GM19328 (cell line): Measurements from ENCODE around the gene LRIG3.

Source experiments
- ATAC-seq: cut with Tn5 transposase; IDR thresholded peaks from one replicate; pipeline ENCODE4 v1.9.1; 2021; ENCODE audit warnings: mild to moderate bottlenecking, moderate library complexity; ENCODE audit not compliant: unreplicated experiment

The LRIG3 gene

DNA sequence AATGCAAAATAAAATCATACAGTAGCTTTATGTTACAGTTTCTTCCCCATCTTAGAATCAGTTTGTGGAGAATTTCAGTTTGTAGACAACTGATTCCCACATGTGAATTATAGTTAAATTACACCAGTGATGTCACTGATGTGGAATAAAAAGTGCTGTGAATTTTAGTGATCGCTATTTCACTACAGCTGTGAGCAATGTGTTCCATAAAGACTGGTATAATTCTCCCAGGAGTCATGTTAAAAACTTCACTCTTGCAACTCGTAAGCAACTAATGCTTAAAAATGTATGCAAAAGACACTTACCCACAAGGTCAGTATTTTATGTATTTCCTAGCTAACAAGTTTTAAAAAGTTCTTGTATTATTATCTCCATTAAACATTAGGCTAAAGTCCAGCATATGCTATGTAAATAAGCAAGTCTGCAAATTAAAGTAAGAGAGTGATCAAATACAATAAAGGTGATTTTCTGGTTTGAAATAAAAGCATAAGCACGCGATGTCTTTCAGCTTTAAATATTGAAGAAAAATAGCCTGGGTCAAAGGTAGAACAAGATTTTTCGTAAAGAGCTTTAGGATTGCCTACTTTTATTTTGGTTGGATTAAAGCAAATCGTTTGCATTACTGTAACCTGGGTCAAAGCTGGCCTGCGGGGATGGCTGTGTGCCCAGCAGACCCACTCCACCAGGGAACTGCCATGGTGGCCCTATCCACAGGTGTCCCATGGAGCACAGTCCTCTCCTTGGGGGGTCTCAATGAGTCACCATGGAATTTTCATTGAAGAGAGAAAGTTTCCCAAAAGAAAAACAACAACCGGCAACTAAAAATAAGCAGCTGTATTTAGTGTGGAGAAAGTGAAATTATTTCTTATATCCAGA lies 12.7 kb upstream of the LRIG3 start:
- ATAC-seq, result no peak

GRCh38 chr12:58931518-58931917 lies 11.2 kb upstream of the LRIG3 start:
- no peak for ATAC-seq

- ATAC-seq, result no peak
Measured at GRCh38 chr12:58930770-58931324, 10.5 kb upstream of the LRIG3 start.

GRCh38 chr12:58927120-58927519 lies 6.8 kb upstream of the LRIG3 start:
- no peak for ATAC-seq

DNA sequence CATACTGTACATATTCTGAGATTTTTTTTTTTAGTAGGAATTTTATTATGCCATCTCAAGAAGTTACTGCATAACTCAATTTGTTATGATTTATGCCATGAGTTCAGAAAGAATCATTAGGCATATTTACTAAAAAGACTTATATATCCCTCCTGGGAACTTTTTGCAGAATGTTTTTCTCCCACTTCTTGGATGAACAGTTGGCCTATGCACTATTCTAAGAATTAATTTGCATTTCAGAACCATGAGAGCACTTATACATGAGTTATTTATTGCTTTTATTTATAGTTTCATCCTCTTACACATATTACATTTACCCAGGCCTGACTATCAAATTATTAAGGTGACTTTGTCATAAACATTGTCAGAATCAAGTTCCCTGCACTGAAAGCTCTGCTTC lies 6.3 kb upstream of the LRIG3 start:
- no peak for ATAC-seq

GRCh38 chr12:58925751-58926150 lies 5.4 kb upstream of the LRIG3 start:
- no peak for ATAC-seq

DNA sequence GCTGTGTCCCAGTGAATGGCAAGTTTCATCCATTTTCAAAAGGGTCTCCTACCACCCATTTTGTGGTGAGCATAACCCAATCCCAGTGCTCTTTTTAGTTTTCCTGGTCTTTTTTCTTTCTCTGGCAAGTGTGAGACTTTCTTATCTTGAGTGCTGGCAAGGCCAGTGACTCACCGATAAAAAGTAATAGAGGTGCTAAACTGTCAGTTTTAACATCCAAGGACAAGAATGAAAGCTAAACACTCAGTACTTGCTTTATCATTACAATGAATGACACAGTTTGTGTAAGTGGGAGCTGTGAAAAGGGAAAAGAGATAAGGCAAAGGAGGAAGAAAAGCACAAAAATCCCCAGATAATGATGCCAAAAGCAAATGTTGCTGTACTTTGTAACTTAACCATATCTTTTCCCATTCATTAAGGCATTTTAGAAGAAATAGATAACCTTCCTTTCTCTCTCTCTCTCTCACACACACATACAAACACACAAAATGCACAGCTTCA lies 4.9 kb upstream of the LRIG3 start:
- no peak for ATAC-seq

DNA sequence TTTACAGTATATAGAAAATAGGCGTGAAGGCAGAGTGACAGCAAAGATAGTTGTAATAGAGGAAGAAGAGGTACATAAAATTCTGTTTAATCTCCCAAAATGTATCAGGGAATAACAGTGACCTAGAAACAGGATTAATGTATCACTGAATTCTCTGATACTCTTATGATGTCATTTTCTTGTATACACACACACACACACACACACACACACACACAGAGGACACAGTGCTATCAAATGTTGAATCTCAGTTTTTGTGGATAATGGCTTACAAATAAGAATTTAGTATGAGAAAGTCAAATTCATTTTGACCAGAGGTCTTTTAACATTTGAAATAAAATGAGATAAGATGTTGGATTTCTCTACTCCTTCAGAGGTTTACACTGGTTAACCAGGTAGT lies 4.3 kb upstream of the LRIG3 start:
- no peak for ATAC-seq

- ATAC-seq, result no peak
Measured at GRCh38 chr12:58923781-58924180, 3.5 kb upstream of the LRIG3 start.

DNA sequence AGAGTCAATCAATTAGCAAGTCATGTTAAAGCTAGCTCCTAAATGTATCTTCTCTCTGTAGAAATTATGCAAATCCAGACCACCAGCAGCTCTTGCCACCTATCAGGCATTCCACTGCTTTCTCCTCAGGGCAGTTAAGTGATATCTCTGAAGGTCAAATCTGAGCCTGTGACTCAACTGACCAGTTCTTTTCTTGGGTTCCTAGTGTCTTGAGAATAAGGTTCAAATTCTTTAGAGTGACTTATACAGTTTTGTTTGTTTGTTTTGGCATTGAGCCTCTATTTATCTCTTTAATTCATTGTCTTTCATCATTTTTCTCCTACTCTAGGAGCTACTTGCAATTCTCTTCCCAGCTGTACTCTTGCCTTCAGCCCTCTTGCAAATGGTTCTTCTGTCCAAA lies 2.5 kb upstream of the LRIG3 start:
- ATAC-seq, result no peak

- no peak for ATAC-seq
Measured at GRCh38 chr12:58920961-58921861, 907 bp upstream of the LRIG3 start.

DNA sequence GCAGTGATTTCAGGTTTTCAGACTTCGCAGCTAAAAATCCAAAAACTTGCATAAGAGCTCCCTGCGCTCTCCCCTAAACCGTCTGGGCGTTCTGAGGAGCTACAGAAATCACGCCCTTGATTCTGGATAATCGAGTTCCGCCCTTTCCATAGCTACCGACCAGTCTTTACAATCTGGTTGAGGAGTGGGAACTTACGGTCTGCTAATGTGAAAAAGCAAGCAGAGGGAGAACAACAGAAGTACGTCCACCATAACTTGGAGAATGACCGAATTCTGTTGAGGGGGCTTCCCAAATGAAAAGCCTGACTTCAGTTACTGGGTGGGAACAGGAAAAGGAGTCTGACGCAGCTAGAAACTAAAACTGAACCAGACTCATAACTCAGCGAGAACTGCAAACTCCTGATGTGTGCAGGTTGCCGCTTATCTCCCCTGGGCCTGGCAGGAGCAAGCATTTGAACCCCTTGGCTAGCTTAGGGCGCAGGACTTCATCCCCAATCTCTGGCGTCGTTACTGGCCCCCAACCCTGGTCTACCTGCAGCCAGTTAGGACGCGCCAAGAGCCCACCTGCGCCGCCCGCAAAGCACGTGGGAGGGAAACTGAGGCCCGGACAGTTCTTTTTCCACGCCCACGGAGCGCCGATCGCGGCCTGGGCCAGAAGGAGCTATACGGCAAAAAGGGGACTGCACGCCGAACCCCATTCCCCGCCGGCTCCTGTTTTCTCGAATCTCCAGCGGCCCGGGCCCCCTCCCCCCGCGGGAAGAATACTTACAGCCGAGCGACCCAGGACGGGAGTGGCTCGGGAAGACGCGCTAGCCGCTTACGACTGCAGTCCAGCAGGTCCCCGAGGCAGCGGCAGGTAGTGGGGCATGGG lies 838 bp downstream of the LRIG3 start:
- ATAC-seq, result no peak

GRCh38 chr12:58918469-58918844 lies 1.8 kb downstream of the LRIG3 start:
- ATAC-seq, result no peak

DNA sequence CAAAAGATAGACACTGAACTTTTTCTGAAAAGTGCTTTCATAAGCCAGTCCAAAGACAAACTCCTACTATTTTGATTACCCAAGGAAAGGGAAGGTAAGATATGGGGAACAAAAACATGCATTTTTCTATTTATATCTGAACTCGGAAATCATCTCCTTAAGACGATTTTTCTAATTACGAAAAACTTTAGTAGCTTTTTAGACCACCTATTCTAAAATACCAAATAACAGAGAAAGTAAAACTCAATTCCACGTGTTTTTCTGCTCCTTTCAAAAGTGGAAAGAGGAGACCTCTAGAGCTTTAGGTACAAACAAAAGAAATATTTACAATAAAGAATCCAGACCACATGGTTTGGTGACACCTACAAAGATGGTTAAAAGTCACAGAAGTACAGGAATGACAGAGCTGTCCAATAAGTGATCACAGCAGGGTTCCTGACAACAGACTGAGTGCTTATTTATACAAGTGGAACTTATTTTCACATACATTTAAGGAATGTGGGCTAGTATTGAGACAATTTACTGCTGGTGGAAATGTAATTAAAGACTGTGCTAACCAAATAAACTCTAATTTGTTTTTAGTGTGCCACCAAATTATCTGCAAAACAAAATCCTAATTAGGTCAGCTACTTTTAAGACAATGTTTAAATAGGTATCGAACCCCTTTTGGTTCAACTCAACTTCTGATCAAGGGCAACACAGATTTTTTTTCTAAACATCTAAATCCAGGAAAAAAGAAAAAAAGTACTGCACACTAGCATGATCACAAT lies 2.4 kb downstream of the LRIG3 start:
- ATAC-seq, result no peak

- no peak for ATAC-seq
Measured at GRCh38 chr12:58916921-58917511, 3.3 kb downstream of the LRIG3 start.

DNA sequence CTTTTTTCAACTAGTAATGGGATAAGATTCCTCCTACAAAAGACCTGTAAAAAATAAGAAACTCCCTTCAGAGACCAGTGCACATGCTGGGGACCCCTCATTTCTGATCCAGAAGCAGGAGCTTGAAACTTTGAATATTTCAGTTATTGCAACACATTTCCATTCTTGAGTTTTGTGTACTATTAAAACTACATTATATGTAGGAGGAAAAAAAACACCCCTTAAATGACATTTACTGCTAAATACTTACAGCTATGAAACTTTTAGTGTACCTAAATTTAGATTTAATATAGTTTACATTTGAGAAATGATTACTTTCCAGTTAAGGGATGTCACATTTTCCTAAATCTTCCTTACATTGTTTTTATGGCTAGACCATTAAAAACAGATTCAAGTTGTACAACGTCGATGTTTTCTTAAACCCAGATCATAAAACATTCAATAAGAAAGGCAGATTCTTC lies 4.1 kb downstream of the LRIG3 start:
- ATAC-seq, result no peak

GRCh38 chr12:58915634-58916033 lies 4.7 kb downstream of the LRIG3 start:
- ATAC-seq, result no peak

- no peak for ATAC-seq
Measured at GRCh38 chr12:58915037-58915436, 5.3 kb downstream of the LRIG3 start.

- ATAC-seq, result no peak
Measured at GRCh38 chr12:58914457-58914856, 5.8 kb downstream of the LRIG3 start.
